Measurements from ENCODE around the gene ST7. TPM values are rescaled to one million over a fixed set of nuclear protein-coding genes. Genes with fewer than 3 reads are reported as not detected.

Gene ST7
- total and polyA plus RNA-seq, 2 of the 13 experiments (the other 11 are each of a cell fraction or from before 2014, with no cell fraction given): 17.3 to 23.5 TPM

GRCh38 chr7:116953906-116954838, 871 bp downstream of the ST7 start (continued):
- TF ChIP-seq, protein P1, sequence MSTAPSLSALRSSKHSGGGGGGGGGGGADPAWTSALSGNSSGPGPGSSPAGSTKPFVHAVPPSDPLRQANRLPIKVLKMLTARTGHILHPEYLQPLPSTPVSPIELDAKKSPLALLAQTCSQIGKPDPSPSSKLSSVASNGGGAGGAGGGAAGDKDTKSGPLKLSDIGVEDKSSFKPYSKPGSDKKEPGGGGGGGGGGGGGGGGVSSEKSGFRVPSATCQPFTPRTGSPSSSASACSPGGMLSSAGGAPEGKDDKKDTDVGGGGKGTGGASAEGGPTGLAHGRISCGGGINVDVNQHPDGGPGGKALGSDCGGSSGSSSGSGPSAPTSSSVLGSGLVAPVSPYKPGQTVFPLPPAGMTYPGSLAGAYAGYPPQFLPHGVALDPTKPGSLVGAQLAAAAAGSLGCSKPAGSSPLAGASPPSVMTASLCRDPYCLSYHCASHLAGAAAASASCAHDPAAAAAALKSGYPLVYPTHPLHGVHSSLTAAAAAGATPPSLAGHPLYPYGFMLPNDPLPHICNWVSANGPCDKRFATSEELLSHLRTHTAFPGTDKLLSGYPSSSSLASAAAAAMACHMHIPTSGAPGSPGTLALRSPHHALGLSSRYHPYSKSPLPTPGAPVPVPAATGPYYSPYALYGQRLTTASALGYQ (CRISPR knock-in tag; IDR thresholded peaks at IDR 0.05): 0 out of 2 replicates have a peak, but pooled peaks have one; percentile 10
- TF ChIP-seq MYC (CRISPR knock-in tag; IDR thresholded peaks at IDR 0.05; ENCODE audit: borderline replicate concordance) (peak; percentile 37; the same call in 1 of the 2 replicates), FOXC1 (CRISPR knock-in tag; IDR thresholded peaks at IDR 0.05; ENCODE audit: borderline replicate concordance) (no peak), ZBTB3 (CRISPR knock-in tag; IDR thresholded peaks at IDR 0.05; ENCODE audit: borderline replicate concordance, low read depth) (no peak), ZNF652 (CRISPR knock-in tag; IDR thresholded peaks at IDR 0.05; ENCODE audit: borderline replicate concordance, low read depth) (no peak), HNF4G (IDR thresholded peaks at IDR 0.05; ENCODE audit: borderline replicate concordance, low read depth, low read length) (no peak), HNF4G (CRISPR knock-in tag; IDR thresholded peaks at IDR 0.05; ENCODE audit: borderline replicate concordance, low read depth) (no peak), ZNF775 (CRISPR knock-in tag; IDR thresholded peaks at IDR 0.05; ENCODE audit: borderline replicate concordance) (no peak), ZMYM4 (CRISPR knock-in tag; IDR thresholded peaks at IDR 0.05) (peak; percentile 38; the same call in 1 of the 2 replicates), CBX1 (IDR thresholded peaks at IDR 0.05; ENCODE audit: low read depth) (no peak), SRF (IDR thresholded peaks at IDR 0.05; ENCODE audit: low read depth, low read length) (peak; percentile 87), YY1 (IDR thresholded peaks at IDR 0.05; ENCODE audit: insufficient read depth, insufficient replicate concordance, low read depth, low read length) (peak; percentile 17), NFKBIZ (CRISPR knock-in tag; IDR thresholded peaks at IDR 0.05) (no peak), SPEN (CRISPR knock-in tag; IDR thresholded peaks at IDR 0.05; ENCODE audit: low read depth) (no peak), NAIF1 (CRISPR knock-in tag; IDR thresholded peaks at IDR 0.05; ENCODE audit: borderline replicate concordance) (no peak)
- TF ChIP-seq, protein P2, sequence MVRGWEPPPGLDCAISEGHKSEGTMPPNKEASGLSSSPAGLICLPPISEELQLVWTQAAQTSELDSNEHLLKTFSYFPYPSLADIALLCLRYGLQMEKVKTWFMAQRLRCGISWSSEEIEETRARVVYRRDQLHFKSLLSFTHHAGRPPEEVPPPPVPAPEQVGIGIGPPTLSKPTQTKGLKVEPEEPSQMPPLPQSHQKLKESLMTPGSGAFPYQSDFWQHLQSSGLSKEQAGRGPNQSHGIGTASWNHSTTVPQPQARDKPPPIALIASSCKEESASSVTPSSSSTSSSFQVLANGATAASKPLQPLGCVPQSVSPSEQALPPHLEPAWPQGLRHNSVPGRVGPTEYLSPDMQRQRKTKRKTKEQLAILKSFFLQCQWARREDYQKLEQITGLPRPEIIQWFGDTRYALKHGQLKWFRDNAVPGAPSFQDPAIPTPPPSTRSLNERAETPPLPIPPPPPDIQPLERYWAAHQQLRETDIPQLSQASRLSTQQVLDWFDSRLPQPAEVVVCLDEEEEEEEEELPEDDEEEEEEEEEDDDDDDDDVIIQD (CRISPR knock-in tag; IDR thresholded peaks at IDR 0.05; ENCODE audit: low read depth): no peak
- TF ChIP-seq, protein P3, sequence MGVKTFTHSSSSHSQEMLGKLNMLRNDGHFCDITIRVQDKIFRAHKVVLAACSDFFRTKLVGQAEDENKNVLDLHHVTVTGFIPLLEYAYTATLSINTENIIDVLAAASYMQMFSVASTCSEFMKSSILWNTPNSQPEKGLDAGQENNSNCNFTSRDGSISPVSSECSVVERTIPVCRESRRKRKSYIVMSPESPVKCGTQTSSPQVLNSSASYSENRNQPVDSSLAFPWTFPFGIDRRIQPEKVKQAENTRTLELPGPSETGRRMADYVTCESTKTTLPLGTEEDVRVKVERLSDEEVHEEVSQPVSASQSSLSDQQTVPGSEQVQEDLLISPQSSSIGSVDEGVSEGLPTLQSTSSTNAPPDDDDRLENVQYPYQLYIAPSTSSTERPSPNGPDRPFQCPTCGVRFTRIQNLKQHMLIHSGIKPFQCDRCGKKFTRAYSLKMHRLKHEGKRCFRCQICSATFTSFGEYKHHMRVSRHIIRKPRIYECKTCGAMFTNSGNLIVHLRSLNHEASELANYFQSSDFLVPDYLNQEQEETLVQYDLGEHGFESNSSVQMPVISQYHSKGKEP (CRISPR knock-in tag; IDR thresholded peaks at IDR 0.05): no peak
